SW 1271 (cell line): ENCODE measurements around the gene STEEP1.

ENCODE experiments used
- DNase-seq, 2 experiments: peaks; one replicate each; lab custom pipeline; 2025; lab: John Stamatoyannopoulos, UW

The STEEP1 gene

GRCh38 chrX:119565107-119565663 is at the start of gene STEEP1:
TSS of gene STEEP1 (minus strand) at chrX:119565409. CDS start at chrX:119565355, 54 bp downstream.
- peak; percentile 61 to 74 for DNase-seq

DNA sequence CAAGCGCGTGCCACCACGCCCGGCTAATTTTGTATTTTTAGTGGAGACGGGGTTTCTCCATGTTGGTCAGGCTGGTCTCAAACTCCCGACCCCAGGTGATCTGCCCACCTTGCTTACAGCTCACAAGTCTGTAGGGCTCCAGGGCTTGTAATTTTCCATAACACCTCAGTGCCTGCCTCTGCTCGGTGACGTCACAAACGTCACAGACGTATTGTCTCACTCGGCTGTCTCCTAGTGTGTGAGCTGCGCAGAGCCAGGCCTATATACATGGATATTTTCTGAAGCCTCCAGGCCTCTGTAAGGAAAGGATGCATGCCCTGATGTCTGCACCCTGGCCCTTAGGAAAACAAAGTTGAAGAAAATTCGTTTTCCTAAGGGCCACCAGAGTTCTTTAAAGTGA is 49.6 kb upstream of the STEEP1 start:
- no peak for DNase-seq

- DNase-seq: no peak
Observed at GRCh38 chrX:119607018-119607389, 41.8 kb upstream of the STEEP1 start.

DNA sequence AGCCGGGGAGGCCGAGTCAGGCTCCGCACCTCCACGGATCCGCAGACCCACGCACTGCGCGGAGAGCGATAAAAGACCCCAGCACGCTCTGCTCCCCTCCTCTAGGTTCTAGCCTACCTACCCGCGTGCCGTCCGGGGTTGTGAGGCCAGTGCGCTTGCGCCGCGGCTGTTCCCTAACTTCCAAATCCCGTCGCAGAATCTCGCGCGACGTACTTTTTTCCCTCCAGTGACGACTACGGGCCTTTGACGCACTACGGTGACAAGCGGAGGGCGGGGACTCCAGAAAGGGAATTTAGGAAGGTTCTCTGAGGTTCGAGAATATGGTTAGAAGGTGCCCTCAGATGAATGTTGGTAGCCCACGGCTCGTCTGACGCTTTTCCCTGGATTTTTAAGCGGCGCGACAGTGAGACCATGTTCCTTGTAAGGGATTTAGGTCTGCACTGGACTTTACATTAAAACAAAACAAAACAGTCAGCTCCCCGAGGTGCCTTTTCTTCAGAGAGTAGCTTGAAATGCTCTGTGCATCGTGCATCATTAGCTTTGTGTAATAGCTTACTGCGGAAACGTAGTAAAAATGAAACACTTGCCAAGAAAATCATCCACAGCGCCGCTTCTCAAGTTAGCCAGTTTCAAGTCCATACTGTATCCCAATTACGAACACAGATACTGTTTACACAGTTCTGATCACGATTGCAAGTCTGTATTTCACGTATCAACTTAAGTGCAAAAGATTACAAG is 41.2 kb upstream of the STEEP1 start, which contains the start of gene NKRF:
TSS of gene NKRF (minus strand) at position 145 of the 738 bp plus-strand sequence.
- peak; percentile 25 to 72 for DNase-seq

DNA sequence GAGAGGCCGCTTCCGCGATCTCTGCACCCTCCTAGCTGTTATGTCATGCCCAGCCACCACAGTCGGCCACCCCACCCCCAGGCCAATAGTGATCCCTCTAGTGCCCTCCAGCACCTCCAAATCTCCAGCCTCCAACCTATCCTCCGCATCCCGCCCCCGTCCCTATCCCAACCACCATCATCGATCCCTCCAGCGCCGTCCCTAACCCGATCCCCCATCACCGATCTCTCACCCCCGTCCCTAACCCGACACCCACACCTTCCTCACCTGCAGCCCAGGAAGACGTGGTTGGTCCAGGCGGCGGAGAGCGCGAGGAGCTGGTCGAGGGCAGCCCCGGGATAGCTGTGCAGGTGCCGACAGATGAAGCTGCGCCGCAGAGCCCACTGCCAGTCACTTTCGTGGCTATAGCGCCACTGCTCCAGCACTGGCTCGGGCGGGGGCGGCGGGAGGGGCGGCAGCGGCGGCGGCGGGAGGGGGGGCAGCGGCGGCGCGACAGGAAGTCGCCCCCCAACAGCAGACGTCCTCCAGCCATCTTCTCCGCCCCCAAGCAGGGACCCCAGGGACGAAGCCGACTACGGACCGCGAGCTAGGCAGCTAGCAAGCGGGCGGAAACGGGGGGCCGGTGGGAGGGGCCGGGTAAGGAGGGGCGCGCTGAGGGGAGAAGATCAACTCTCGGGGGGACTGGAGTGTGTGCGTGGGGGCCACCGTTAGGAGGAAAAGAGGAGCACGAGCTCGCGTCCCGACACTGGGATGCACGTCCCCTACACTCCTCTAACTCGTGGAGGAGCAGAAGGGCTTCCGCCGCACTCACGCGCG is 40.5 kb upstream of the STEEP1 start:
- peak in 1 of 2 experiments; percentile 0 for DNase-seq

DNA sequence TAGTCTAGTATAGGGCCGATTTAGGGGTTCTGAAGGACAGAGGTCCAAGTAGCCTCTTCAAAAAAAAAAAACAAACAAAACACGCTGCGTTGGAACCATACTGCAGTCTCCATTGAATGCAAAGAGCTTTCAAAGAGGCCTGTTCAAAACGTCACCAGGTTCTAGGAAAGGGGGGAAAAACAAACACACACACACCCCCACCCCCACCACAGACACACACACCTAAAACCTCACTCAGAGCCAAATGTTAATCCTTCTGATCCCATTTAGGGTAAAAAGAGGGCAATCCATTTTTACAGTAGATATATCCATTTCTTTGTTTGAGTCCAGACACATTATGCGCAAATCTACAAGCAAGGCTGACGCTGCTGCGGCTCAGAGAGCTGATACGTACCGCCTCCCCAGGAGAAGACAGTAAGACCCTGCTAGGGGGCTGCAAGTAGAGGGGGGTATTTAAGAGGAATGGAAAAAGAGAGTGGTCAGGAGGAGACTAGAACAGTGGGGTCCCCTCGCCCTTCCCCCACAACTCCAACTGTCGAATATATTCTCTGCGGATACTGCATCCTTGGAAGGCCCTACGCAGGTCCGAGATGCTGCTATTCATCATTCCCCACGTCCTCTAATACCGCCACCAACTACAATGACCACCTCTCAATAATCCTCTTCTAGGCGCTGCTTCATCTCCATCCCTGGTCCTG is 39.7 kb upstream of the STEEP1 start:
- DNase-seq: no peak

GRCh38 chrX:119602701-119603255 is 37.6 kb upstream of the STEEP1 start:
- DNase-seq: no peak

DNA sequence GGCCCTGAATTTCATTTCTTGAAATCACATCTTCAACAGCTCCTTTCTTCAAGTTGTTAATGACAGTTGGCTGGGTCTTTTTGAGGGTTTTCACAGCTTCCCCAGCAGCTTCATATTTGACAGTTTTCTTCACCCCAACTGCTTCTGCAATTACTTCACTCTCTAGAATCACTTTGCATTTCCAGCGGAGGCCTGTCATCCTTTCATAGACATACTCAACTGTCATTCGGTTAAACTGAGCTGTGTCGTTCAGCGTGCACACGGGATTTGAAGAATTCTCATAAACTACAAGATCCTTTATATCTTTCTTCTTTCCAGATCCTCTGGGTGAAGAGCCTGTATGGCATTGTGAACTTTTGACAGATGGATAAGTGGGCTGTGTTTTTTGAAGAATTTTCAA is 24.6 kb upstream of the STEEP1 start:
- DNase-seq: no peak

- no peak for DNase-seq
Observed at GRCh38 chrX:119583431-119584059, 18.3 kb upstream of the STEEP1 start.

GRCh38 chrX:119579414-119579813 is 14.2 kb upstream of the STEEP1 start:
- DNase-seq: no peak

DNA sequence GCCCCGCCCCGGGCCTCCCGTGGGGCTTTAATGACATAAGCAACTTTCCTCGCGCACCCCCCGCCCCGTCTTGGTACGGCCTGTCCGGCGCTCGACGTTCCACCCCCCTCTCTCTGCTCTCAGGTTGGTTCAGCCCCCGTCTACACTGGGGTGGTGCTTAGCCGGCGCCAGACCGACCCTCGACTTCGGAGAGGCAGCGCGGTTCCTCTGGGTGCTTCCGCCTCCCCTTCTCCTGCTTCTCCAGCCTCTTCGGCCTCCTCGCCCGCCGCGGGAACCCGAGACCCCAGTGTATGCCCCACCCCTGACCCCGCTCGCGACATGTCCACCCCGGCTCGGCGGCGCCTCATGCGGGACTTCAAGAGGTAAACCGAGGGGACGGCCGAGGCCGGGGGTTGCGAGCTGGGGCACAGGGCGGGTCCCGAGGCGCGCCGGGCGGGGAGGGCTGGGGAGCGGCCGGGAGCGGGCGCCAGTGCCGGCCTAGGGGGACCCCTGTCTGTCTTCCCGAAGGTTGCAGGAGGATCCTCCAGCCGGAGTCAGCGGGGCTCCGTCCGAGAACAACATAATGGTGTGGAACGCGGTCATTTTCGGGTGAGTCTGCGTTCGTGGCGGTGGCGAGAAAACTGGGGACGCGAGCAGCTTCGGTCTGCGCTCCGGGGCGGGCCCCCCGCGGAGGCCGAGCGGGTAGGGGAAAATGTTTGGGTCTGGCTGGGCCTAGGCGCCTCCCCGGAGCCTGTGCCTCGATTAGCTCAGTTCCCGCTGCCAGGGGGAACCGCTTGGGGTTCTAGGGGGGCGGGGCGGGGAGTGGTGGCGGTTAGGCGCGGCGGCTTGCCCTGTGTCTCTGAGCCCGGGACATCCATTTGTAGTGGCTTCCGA is 9.4 kb upstream of the STEEP1 start, which contains the start of gene UBE2A:
TSS of gene UBE2A (plus strand) at position 170 of the 873 bp plus-strand sequence. CDS start at position 319, 149 bp downstream.
- peak; percentile 20 to 61 for DNase-seq

GRCh38 chrX:119573840-119574393 is 8.7 kb upstream of the STEEP1 start:
- DNase-seq: peak in 1 of 2 experiments; percentile 15

- no peak for DNase-seq
Observed at GRCh38 chrX:119573222-119573621, 8.0 kb upstream of the STEEP1 start.

DNA sequence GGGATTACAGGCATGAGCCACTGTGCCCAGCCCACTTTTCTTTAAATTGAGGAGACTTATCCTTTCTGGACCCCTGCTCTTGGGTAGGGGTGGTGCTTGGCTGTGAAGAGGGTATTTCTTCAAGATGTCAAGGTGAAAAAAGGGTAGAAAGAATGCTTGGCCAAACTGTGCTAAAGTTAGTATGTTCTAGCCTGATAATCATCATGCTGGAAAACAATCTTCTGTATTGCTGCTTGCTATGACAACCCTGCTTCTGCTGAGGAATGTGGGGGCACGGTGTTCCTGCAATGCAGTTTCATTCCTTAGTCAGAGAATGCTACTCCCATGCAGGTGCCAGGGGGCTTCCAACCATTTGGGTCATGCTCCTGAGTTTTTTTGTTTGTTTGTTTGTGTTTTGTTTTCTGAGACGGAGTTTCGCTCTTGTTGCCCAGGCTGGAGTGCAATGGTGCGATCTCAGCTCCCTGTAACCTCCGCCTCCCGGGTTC is 5.2 kb upstream of the STEEP1 start:
- DNase-seq: no peak

DNA sequence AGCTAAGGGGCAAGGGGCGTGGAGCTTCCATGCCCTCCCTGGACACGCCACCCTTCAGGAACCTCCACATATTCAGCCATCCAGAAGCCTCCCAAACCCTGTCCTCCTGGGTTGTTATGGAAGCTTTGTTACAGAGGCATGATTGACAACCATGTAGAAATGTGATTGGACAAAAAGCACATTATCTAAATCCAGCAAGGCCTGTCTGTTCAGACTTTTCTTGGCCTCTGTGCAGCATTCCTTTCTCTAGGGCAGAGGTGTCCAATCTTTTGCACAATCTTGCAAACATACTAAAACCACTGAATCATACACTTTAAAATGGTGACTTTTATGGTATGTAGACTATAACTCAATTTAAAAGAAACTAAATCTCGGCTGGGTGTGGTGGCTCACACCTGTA is 12.7 kb downstream of the STEEP1 start:
- DNase-seq: no peak

GRCh38 chrX:119549327-119550016 is 15.7 kb downstream of the STEEP1 start:
- DNase-seq: no peak

GRCh38 chrX:119541188-119541587 is 24.0 kb downstream of the STEEP1 start:
- peak in 1 of 2 experiments; percentile 57 for DNase-seq

GRCh38 chrX:119539872-119540271 is 25.3 kb downstream of the STEEP1 start:
- no peak for DNase-seq

DNA sequence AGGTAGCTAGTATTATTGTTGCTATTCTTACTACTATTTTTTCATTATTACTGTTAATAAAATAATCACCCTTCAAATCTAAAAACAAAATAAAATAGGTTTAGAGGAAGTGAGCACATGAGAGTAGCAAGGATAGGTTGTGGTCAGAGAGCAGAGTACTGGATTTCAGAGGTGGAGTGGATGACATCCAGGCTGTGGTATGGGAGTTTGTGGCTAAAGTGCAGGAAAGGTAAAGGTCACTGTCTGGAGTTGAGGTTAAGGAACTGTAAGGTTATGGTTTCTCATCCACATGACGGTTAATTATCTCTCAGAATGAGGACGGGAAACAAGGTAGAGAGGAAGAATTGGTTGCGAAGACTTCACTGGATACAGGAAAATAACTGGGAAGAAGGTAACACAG is 27.7 kb downstream of the STEEP1 start:
- no peak for DNase-seq
